H1 (cell line): Measurements from ENCODE around the gene ODF2L. TPM values are rescaled to one million over a fixed set of nuclear protein-coding genes. Genes with fewer than 3 reads are reported as not detected.

Experiments used
- CTCF ChIA-PET: fragments of 300-600 bp; sonication (Branson Sonifier 250); formaldehyde crosslinking; loops from one replicate; lab custom pipeline; 2021; ENCODE audit not compliant: partially characterized antibody; lab: Charles Lee
- POLR2A ChIA-PET: fragments of 300-600 bp; sonication (Branson Sonifier 250); formaldehyde crosslinking; loops from one replicate; lab custom pipeline; 2021; ENCODE audit warnings: inconsistent platforms; ENCODE audit not compliant: partially characterized antibody; lab: Charles Lee
- DNase-seq, 2 experiments: peaks; one replicate each; pipeline versions ENCODE4 v3.0.0 to v3.0.0-alpha.2; 2010 to 2022; ENCODE audit warnings: low spot score in 2 of 2, low read depth in 1 of 2, mixed read lengths in 1 of 2
- FAIRE-seq: peaks from 2 replicates; lab custom pipeline; 2011; peaks lifted over from hg19 to GRCh38; lab: Jason Lieb, UNC
- H2AFZ ChIP-seq: 2 replicates; pipeline ENCODE4 v1.8.1; 2012; ENCODE audit warnings: low read length, inconsistent platforms
- H2AK5ac ChIP-seq: 2 replicates; pipeline ENCODE4 v1.6.1; 2013; ENCODE audit warnings: low read depth, low read length
- H2BK120ac ChIP-seq: replicated peaks from 2 replicates; pipeline ENCODE3; 2013; ENCODE audit warnings: low read depth, low read length, inconsistent platforms
- H2BK12ac ChIP-seq: 2 replicates; pipeline ENCODE4 v1.6.1; 2013; ENCODE audit warnings: low read depth, low read length
- H2BK15ac ChIP-seq: 2 replicates; pipeline ENCODE4 v1.6.1; 2013; ENCODE audit warnings: low read length
- H2BK20ac ChIP-seq: 2 replicates; pipeline ENCODE4 v1.6.1; 2013; ENCODE audit warnings: low read length
- H2BK5ac ChIP-seq: 2 replicates; pipeline ENCODE4 v1.6.1; 2013; ENCODE audit warnings: low read depth, low read length
- H3K14ac ChIP-seq: 2 replicates; pipeline ENCODE4 v1.6.1; 2013; ENCODE audit warnings: inconsistent platforms; ENCODE audit not compliant: insufficient read length
- H3K18ac ChIP-seq: 2 replicates; pipeline ENCODE4 v1.6.1; 2013; ENCODE audit warnings: low read length; ENCODE audit errors: extremely low read depth
- H3K23ac ChIP-seq: 2 replicates; pipeline ENCODE4 v1.6.1; 2013; ENCODE audit warnings: inconsistent platforms; ENCODE audit not compliant: insufficient read length
- H3K23me2 ChIP-seq: 2 replicates; pipeline ENCODE4 v1.6.1; 2013; ENCODE audit warnings: low read depth, low read length
- H3K27ac ChIP-seq: 2 replicates; pipeline ENCODE4 v1.6.1; 2011; ENCODE audit warnings: low read depth, low read length, inconsistent platforms
- H3K27me3 ChIP-seq, 4 experiments: replicated peaks in 1 of 4; 1 replicate in 1 of 4; 2 replicates in 3 of 4; pipeline versions ENCODE4 v1.6.1 to v1.8.1; 2011 to 2013; ENCODE audit warnings: low read length in 3 of 4, mild to moderate bottlenecking in 3 of 4, inconsistent platforms in 2 of 4, mixed read lengths in 2 of 4, moderate library complexity in 1 of 4; ENCODE audit not compliant: control insufficient read depth in 3 of 4, insufficient read depth in 3 of 4; ENCODE audit errors: extremely low read depth in 1 of 4
- H3K36me3 ChIP-seq, 4 experiments: 2 replicates each; pipeline versions ENCODE4 v1.6.1 to v1.8.1; 2011 to 2013; ENCODE audit warnings: mild to moderate bottlenecking in 4 of 4, low read length in 3 of 4, moderate library complexity in 2 of 4, control low read depth in 1 of 4, inconsistent platforms in 1 of 4; ENCODE audit not compliant: insufficient read depth in 4 of 4, control insufficient read depth in 2 of 4
- H3K4ac ChIP-seq: replicated peaks from 2 replicates; pipeline ENCODE3; 2013; ENCODE audit warnings: low read length, low read depth, mixed read lengths, inconsistent platforms; ENCODE audit not compliant: insufficient read length
- H3K4me1 ChIP-seq, 4 experiments: replicated peaks in 1 of 4; 1 replicate in 1 of 4; 2 replicates in 3 of 4; pipeline versions ENCODE4 v1.6.1 to v1.8.1; 2011 to 2013; ENCODE audit warnings: low read length in 3 of 4, inconsistent platforms in 2 of 4, mixed read lengths in 1 of 4; ENCODE audit not compliant: insufficient read depth in 4 of 4, control insufficient read depth in 3 of 4
- H3K4me2 ChIP-seq, 2 experiments: 2 replicates each; pipeline versions ENCODE4 v1.6.1 to v1.8.1; 2011 to 2013; ENCODE audit warnings: low read depth in 2 of 2, low read length in 2 of 2, control low read depth in 1 of 2, inconsistent platforms in 1 of 2, mild to moderate bottlenecking in 1 of 2; ENCODE audit not compliant: insufficient read depth in 1 of 2
- H3K4me3 ChIP-seq, 4 experiments: fragments of 200-600, 300-600 bp in 1 of 4; sonication (generic), shearing (Covaris generic), sonication (Bioruptor Twin) in 1 of 4; 2 replicates each; pipeline versions ENCODE4 v1.5.1 to v1.8.1; 2011 to 2016; ENCODE audit warnings: low read length in 4 of 4, low read depth in 3 of 4, control low read depth in 2 of 4, inconsistent platforms in 2 of 4, mild to moderate bottlenecking in 2 of 4, mixed read lengths in 1 of 4, moderate library complexity in 1 of 4; ENCODE audit not compliant: insufficient read depth in 2 of 4; ENCODE audit errors: extremely low read depth in 1 of 4
- H3K56ac ChIP-seq: replicated peaks from 2 replicates; pipeline ENCODE3; 2013; ENCODE audit warnings: low read depth, mild to moderate bottlenecking, mixed read lengths, low read length, inconsistent platforms; ENCODE audit not compliant: insufficient read length
- H3K79me1 ChIP-seq: 2 replicates; pipeline ENCODE4 v1.6.1; 2013; ENCODE audit warnings: low read depth, low read length, control low read depth
- H3K79me2 ChIP-seq, 2 experiments: 2 replicates each; pipeline versions ENCODE4 v1.6.1 to v1.8.1; 2012 to 2013; ENCODE audit warnings: low read length in 2 of 2, mild to moderate bottlenecking in 2 of 2, inconsistent platforms in 1 of 2; ENCODE audit not compliant: insufficient read depth in 2 of 2, control insufficient read depth in 1 of 2
- H3K9ac ChIP-seq, 4 experiments: replicated peaks in 1 of 4; 1 replicate in 1 of 4; 2 replicates in 3 of 4; pipeline versions ENCODE4 v1.6.1 to v1.8.1; 2011 to 2013; ENCODE audit warnings: low read depth in 3 of 4, low read length in 3 of 4, control low read depth in 2 of 4, mild to moderate bottlenecking in 2 of 4, moderate library complexity in 2 of 4, inconsistent platforms in 1 of 4; ENCODE audit errors: extremely low read depth in 1 of 4
- H3K9me3 ChIP-seq, 2 experiments: 2 replicates each; pipeline versions ENCODE4 v1.6.1 to v1.8.1; 2012 to 2013; ENCODE audit warnings: mild to moderate bottlenecking in 2 of 2, moderate library complexity in 2 of 2, control low read depth in 1 of 2, inconsistent platforms in 1 of 2, low read depth in 1 of 2, low read length in 1 of 2, mixed read lengths in 1 of 2; ENCODE audit not compliant: insufficient read depth in 2 of 2
- H4K20me1 ChIP-seq, 2 experiments: replicated peaks in 1 of 2; 2 replicates each; pipeline versions ENCODE3 to v1.8.1; 2011 to 2013; ENCODE audit warnings: inconsistent platforms in 2 of 2, low read length in 2 of 2, mild to moderate bottlenecking in 1 of 2; ENCODE audit not compliant: insufficient read depth in 2 of 2, control insufficient read depth in 1 of 2
- H4K5ac ChIP-seq: 2 replicates; pipeline ENCODE4 v1.6.1; 2013; ENCODE audit warnings: low read length, low read depth, mixed read lengths, inconsistent platforms; ENCODE audit not compliant: insufficient read length
- H4K8ac ChIP-seq: 2 replicates; pipeline ENCODE4 v1.8.0; 2013; ENCODE audit warnings: mild to moderate bottlenecking, moderate library complexity, low read length, inconsistent platforms; ENCODE audit not compliant: insufficient read depth; ENCODE audit errors: extremely low read depth
- H4K91ac ChIP-seq: replicated peaks from 2 replicates; pipeline ENCODE3; 2013; ENCODE audit warnings: low read length, mixed read lengths, inconsistent platforms; ENCODE audit not compliant: insufficient read length
- E2F6 ChIP-seq: IDR thresholded peaks from 2 replicates; pipeline ENCODE4 v1.6.1; 2012; ENCODE audit warnings: inconsistent platforms
- TBP ChIP-seq: IDR thresholded peaks from 2 replicates; pipeline ENCODE4 v1.6.1; 2011; ENCODE audit warnings: low read depth, low read length, improper control_type of control experiment
- ZNF274 ChIP-seq: IDR thresholded peaks from 2 replicates; pipeline ENCODE4 v1.7.0; 2012; ENCODE audit warnings: low read length, borderline replicate concordance; ENCODE audit errors: extremely low read depth
- WGBS, 2 experiments: shearing (Covaris generic) in 1 of 2; methylation state at CpG; one replicate each; pipeline versions ENCODE4 v1.1.6 to v1.1.7; 2013 to 2015; ENCODE audit warnings: low lambda C conversion rate in 2 of 2, mixed read lengths in 2 of 2, inconsistent platforms in 1 of 2, low coverage in 1 of 2, missing lambda C conversion rate in 1 of 2; ENCODE audit not compliant: insufficient replicate concordance in 2 of 2, insufficient coverage in 1 of 2, insufficient read length in 1 of 2; ENCODE audit errors: extremely low coverage in 1 of 2, missing lambda C conversion rate in 1 of 2; 5-methylcytosine and 5-hydroxymethylcytosine counted together
- polyA plus RNA-seq, 7 experiments: library from polyadenylated mRNA; depleted of rRNA in 3 of 7; stranded (reverse) in 5 of 7; unstranded in 2 of 7; fragments of >200 nt in 5 of 7; fragments of 200-250 nt in 2 of 7; gene quantifications; 1 replicate in 5 of 7; 2 replicates in 1 of 7; 4 replicates in 1 of 7; pipeline versions ENCODE4 v1.2.1 to v1.2.3, GENCODE V29; 2011 to 2013; ENCODE audit warnings: missing spikeins in 2 of 7, mixed read lengths in 2 of 7
- total RNA-seq: library from RNA; stranded (reverse); fragmentation: NEBNext Ultra II Directional; extraction: Animal tissue kit (Norgen Biotek cat#: 25700); gene quantifications from 2 replicates; pipeline ENCODE4 v1.2.1, GENCODE V29; 2021
- TF ChIP-seq, protein P1 (sequence below): IDR thresholded peaks from 2 replicates; pipeline ENCODE4 v1.6.1; 2012; ENCODE audit warnings: low read length, inconsistent platforms

Gene ODF2L
- total and polyA plus RNA-seq, 2 of the 8 experiments (the other 6 are each of a cell fraction or from before 2014, with no cell fraction given) = 3.2 to 27.1 TPM

DNA sequence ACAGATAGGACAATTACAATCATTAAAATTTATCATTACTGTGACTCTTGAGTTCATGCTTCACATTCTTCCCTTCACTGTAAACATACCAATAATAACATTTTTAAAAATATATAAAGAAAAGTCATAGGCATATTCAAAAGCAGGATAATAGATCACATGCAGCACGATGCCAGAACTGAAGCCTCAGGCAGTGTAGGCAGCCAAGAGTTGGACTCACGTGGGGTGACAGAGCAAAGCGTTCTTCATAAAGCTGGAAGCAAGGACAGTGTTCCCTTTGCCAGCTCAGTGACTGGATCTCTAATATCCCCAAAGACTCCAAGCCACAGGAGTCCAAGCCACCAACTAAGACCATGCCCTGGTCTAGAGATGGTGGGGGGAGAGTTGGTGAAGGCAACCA lies 77.7 kb downstream of the ODF2L start:
- 86% methylated on average over 3 of the region's 3 CpGs; no CpG with 5 or more reads in 1 of the 2 experiments for WGBS, 2 experiments
- Histone ChIP-seq H3K4me3 (no peak overlapping the region), H3K79me2 (no peaks in the 10 kb centered on the region), H3K9ac (no peak overlapping the region), H2BK20ac (no peak overlapping the region), H3K36me3 (no peaks in the 10 kb centered on the region), H4K8ac (no peak overlapping the region), H4K91ac (no peak overlapping the region), H2BK120ac (no peak overlapping the region), H3K4ac (no peak overlapping the region), H3K27me3 (no peaks in the 10 kb centered on the region; a peak in 2 of 7 replicates), H3K18ac (no peak overlapping the region), H2AFZ (no peak overlapping the region; the same call in 1 of the 2 replicates), H4K20me1 (no peaks in the 10 kb centered on the region), H2BK12ac (no peak overlapping the region), H2BK5ac (no peak overlapping the region), H3K23me2 (no peaks in the 10 kb centered on the region), H3K9me3 (no peaks in the 10 kb centered on the region), H2AK5ac (no peak overlapping the region), H3K4me2 (no peak overlapping the region), H3K14ac (no peak overlapping the region), H3K23ac (no peak overlapping the region), H3K79me1 (no peaks in the 10 kb centered on the region), H3K27ac (no peak overlapping the region), H4K5ac (no peak overlapping the region), H2BK15ac (no peak overlapping the region), H3K56ac (no peak overlapping the region), H3K4me1 (no peaks in the 10 kb centered on the region)
- FAIRE-seq = no peak
- DNase-seq = no peak
- POLR2A ChIA-PET = no interaction called here
- TF ChIP-seq, protein P1, sequence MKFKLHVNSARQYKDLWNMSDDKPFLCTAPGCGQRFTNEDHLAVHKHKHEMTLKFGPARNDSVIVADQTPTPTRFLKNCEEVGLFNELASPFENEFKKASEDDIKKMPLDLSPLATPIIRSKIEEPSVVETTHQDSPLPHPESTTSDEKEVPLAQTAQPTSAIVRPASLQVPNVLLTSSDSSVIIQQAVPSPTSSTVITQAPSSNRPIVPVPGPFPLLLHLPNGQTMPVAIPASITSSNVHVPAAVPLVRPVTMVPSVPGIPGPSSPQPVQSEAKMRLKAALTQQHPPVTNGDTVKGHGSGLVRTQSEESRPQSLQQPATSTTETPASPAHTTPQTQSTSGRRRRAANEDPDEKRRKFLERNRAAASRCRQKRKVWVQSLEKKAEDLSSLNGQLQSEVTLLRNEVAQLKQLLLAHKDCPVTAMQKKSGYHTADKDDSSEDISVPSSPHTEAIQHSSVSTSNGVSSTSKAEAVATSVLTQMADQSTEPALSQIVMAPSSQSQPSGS = no peak
- TF ChIP-seq ZNF274 (no peak), TBP (no peak), E2F6 (no peak)
- CTCF ChIA-PET = interaction anchor here (2.1 kb wide), 1 partner anchor 9 kb away, joined by 5 read pairs; no protein-coding TSS in a partner anchor
